ENCODE measurements around the gene CPPED1. TPM values are rescaled to one million over a fixed set of nuclear protein-coding genes. Genes with fewer than 3 reads are reported as not detected.
A peak's percentile ranks its signal among the peaks of the same experiment; 100 is the strongest.

Gene CPPED1
- total and polyA plus RNA-seq, 10 of the 15 experiments (the other 5 are each of a cell fraction or from before 2014, with no cell fraction given): 7.1 to 39.0 (median 16.0) TPM

DNA sequence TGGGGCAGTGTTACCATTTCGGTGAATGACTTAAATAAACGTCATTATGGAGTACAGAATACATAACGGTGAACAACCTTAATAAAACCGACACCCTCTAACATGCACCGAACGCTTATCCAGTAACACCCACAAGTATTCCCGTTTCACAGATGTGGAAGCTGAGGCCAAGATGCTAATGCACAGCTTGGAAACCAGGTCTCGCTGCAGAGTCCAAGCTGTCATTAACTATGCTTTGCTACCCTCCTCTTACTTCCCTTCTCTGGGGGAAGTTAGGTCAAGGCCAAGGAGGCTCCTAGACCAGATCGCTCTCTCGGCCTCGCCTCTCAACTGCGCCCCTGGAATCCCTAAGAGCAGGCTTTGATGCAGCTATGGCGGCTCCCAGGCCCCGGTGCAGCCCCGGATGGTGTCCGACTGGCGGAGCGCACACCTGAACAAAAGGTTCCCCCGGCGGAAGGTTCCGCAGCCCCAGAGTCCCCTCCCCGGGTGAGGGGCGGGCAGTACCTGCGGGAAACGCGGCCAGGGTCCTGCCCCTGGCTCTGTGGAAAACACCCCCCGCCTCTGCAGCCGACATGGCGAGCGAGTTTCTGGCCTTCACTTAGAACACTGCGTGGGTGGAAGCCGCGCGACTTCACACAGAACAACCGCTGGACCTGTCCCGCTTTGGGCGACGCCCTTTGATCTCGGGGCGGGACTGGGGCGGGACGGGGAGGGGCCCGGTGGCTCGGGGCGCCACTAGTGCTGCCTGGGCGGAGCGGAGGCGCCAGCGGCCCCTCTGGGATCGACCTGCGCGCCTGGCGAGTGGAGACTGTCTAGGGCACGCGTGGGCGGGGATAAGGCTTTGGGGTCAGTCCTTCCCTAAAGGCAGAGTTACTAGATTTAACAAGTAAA, at the start of gene CPPED1 (continued):
- TF ChIP-seq, protein P1, sequence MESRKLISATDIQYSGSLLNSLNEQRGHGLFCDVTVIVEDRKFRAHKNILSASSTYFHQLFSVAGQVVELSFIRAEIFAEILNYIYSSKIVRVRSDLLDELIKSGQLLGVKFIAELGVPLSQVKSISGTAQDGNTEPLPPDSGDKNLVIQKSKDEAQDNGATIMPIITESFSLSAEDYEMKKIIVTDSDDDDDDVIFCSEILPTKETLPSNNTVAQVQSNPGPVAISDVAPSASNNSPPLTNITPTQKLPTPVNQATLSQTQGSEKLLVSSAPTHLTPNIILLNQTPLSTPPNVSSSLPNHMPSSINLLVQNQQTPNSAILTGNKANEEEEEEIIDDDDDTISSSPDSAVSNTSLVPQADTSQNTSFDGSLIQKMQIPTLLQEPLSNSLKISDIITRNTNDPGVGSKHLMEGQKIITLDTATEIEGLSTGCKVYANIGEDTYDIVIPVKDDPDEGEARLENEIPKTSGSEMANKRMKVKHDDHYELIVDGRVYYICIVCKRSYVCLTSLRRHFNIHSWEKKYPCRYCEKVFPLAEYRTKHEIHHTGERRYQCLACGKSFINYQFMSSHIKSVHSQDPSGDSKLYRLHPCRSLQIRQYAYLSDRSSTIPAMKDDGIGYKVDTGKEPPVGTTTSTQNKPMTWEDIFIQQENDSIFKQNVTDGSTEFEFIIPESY (IDR thresholded peaks at IDR 0.05): no peak
- TF ChIP-seq, protein P2, sequence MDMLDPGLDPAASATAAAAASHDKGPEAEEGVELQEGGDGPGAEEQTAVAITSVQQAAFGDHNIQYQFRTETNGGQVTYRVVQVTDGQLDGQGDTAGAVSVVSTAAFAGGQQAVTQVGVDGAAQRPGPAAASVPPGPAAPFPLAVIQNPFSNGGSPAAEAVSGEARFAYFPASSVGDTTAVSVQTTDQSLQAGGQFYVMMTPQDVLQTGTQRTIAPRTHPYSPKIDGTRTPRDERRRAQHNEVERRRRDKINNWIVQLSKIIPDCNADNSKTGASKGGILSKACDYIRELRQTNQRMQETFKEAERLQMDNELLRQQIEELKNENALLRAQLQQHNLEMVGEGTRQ (IDR thresholded peaks at IDR 0.05; ENCODE audit: borderline replicate concordance, low read depth, low read length): no peak
- TF ChIP-seq, protein P3, sequence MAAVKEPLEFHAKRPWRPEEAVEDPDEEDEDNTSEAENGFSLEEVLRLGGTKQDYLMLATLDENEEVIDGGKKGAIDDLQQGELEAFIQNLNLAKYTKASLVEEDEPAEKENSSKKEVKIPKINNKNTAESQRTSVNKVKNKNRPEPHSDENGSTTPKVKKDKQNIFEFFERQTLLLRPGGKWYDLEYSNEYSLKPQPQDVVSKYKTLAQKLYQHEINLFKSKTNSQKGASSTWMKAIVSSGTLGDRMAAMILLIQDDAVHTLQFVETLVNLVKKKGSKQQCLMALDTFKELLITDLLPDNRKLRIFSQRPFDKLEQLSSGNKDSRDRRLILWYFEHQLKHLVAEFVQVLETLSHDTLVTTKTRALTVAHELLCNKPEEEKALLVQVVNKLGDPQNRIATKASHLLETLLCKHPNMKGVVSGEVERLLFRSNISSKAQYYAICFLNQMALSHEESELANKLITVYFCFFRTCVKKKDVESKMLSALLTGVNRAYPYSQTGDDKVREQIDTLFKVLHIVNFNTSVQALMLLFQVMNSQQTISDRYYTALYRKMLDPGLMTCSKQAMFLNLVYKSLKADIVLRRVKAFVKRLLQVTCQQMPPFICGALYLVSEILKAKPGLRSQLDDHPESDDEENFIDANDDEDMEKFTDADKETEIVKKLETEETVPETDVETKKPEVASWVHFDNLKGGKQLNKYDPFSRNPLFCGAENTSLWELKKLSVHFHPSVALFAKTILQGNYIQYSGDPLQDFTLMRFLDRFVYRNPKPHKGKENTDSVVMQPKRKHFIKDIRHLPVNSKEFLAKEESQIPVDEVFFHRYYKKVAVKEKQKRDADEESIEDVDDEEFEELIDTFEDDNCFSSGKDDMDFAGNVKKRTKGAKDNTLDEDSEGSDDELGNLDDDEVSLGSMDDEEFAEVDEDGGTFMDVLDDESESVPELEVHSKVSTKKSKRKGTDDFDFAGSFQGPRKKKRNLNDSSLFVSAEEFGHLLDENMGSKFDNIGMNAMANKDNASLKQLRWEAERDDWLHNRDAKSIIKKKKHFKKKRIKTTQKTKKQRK (IDR thresholded peaks at IDR 0.05; ENCODE audit: low read depth, low read length): no peak
- TF ChIP-seq SREBF1 (IDR thresholded peaks at IDR 0.05; ENCODE audit: low read length): no peak
- TF ChIP-seq HDGF (IDR thresholded peaks at IDR 0.05): peak; percentile 86
- TF ChIP-seq, protein P4, sequence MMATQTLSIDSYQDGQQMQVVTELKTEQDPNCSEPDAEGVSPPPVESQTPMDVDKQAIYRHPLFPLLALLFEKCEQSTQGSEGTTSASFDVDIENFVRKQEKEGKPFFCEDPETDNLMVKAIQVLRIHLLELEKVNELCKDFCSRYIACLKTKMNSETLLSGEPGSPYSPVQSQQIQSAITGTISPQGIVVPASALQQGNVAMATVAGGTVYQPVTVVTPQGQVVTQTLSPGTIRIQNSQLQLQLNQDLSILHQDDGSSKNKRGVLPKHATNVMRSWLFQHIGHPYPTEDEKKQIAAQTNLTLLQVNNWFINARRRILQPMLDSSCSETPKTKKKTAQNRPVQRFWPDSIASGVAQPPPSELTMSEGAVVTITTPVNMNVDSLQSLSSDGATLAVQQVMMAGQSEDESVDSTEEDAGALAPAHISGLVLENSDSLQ (IDR thresholded peaks at IDR 0.05): peak; percentile 55
- TF ChIP-seq, protein P5, sequence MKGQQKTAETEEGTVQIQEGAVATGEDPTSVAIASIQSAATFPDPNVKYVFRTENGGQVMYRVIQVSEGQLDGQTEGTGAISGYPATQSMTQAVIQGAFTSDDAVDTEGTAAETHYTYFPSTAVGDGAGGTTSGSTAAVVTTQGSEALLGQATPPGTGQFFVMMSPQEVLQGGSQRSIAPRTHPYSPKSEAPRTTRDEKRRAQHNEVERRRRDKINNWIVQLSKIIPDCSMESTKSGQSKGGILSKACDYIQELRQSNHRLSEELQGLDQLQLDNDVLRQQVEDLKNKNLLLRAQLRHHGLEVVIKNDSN (IDR thresholded peaks at IDR 0.05; ENCODE audit: borderline replicate concordance, extremely low read length, insufficient read depth, low read depth, low read length): peak; percentile 45
- peak; percentile 42; the same call in 1 of the 2 replicates for TF ChIP-seq NFIC (IDR thresholded peaks at IDR 0.05; ENCODE audit: low read depth, low read length)
- TF ChIP-seq, protein P6, sequence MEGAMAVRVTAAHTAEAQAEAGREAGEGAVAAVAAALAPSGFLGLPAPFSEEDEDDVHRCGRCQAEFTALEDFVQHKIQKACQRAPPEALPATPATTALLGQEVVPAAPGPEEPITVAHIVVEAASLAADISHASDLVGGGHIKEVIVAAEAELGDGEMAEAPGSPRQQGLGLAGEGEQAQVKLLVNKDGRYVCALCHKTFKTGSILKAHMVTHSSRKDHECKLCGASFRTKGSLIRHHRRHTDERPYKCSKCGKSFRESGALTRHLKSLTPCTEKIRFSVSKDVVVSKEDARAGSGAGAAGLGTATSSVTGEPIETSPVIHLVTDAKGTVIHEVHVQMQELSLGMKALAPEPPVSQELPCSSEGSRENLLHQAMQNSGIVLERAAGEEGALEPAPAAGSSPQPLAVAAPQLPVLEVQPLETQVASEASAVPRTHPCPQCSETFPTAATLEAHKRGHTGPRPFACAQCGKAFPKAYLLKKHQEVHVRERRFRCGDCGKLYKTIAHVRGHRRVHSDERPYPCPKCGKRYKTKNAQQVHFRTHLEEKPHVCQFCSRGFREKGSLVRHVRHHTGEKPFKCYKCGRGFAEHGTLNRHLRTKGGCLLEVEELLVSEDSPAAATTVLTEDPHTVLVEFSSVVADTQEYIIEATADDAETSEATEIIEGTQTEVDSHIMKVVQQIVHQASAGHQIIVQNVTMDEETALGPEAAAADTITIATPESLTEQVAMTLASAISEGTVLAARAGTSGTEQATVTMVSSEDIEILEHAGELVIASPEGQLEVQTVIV (IDR thresholded peaks at IDR 0.05; ENCODE audit: borderline replicate concordance, partially characterized antibody): peak; percentile 37
- TF ChIP-seq NBN (IDR thresholded peaks at IDR 0.05): peak; percentile 98
- peak; percentile 60 for TF ChIP-seq TCF12 (IDR thresholded peaks at IDR 0.05; ENCODE audit: low read depth, low read length)
- TF ChIP-seq, protein P7, sequence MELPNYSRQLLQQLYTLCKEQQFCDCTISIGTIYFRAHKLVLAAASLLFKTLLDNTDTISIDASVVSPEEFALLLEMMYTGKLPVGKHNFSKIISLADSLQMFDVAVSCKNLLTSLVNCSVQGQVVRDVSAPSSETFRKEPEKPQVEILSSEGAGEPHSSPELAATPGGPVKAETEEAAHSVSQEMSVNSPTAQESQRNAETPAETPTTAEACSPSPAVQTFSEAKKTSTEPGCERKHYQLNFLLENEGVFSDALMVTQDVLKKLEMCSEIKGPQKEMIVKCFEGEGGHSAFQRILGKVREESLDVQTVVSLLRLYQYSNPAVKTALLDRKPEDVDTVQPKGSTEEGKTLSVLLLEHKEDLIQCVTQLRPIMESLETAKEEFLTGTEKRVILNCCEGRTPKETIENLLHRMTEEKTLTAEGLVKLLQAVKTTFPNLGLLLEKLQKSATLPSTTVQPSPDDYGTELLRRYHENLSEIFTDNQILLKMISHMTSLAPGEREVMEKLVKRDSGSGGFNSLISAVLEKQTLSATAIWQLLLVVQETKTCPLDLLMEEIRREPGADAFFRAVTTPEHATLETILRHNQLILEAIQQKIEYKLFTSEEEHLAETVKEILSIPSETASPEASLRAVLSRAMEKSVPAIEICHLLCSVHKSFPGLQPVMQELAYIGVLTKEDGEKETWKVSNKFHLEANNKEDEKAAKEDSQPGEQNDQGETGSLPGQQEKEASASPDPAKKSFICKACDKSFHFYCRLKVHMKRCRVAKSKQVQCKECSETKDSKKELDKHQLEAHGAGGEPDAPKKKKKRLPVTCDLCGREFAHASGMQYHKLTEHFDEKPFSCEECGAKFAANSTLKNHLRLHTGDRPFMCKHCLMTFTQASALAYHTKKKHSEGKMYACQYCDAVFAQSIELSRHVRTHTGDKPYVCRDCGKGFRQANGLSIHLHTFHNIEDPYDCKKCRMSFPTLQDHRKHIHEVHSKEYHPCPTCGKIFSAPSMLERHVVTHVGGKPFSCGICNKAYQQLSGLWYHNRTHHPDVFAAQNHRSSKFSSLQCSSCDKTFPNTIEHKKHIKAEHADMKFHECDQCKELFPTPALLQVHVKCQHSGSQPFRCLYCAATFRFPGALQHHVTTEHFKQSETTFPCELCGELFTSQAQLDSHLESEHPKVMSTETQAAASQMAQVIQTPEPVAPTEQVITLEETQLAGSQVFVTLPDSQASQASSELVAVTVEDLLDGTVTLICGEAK (IDR thresholded peaks at IDR 0.05; ENCODE audit: borderline replicate concordance): peak; percentile 96
